Central memory CD4-positive, alpha-beta T cell (primary cell): ENCODE results near the gene LGALS4.
"Not testable (repeated sequence)": the region's sequence is repeated elsewhere in the genome, so short reads cannot be mapped to it uniquely, and the experiment has no call there.

Source experiments
- DNase-seq: peaks from one replicate; pipeline ENCODE4 v3.0.0; 2022

Gene LGALS4

DNA sequence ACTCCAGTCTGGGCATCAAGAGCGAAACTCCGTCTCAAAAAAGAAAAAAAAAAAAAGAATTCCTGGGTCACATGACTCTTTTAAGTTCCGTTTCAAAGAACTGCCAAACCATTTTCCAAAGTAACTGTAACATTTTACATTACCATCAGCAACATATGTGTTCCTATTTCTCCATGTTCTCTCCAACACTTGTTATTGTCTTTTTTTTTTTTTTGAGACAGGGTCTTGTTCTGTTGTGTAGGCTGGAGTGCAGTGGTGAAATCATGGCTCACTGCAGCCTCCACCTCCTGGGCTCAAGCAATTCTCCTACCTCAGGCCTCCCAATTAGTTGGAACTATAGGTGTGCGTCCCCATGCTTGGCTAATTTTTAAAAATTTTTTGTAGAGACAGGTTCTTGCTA is 17.2 kb downstream of the LGALS4 start:
- no peak for DNase-seq

DNA sequence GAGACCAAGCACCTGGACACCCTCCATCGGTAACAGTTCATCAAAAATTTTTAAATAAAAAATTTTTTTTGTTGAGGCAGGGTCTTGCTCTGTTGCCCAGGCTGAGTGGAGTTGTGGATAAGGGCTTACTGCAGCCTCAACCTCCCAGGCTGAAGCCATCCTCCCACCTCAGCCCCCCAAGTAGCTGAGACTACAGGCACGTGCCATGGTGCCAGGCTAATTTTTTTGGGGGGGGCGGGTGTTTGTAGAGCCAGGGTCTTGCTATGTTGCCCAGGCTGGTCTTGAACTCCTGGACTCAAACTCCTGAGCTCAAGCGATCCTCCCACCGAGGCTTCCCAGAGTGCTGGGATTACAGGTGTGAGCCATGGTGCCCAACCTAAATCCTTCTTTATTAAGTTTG is 19.1 kb downstream of the LGALS4 start:
- no peak for DNase-seq

GRCh38 chr19:38793177-38793576 is 19.6 kb downstream of the LGALS4 start:
- no peak for DNase-seq

DNA sequence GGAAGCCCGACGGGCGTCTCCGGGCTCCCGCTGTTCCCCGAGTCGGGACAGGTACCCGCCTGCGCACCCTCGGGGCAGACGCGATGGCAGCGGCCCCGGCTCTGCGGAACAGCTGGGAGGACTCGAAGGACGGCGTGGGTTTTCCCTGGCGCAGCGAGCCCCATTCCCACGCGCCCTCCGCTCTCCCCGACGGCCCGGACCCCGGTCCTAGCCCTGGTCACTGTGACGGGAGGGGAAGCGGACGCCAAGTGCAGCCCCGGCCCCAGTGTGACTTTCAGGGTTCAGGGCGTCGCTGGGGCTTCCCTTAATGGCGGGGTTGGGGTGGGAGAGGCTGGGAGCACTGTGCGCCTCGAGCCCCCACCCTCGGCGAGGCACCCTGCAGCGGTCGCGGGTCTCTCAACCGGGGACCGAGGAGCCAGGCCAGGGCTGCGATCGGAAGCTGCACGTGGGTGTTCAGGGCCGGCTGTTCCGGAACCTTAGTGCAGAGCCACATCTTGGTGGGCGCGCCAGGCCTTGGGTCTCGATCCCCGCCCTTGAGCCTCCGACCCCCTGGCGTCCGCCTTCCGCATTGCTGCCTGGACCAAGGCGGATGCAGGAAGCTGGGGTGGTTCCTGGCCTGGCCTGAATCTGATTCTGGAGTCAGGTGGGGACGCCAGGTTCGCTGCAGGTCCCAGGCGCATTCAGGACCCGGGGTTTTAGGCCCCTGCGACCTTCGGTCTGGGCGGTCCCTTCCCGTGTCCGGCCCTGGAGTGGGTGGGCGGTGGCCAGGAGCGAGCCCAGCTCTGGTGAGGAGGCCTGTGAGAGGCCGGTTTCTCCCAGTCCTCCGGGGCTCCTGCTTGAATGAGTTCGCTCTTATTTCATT is 20.3 kb downstream of the LGALS4 start:
- no peak for DNase-seq

DNA sequence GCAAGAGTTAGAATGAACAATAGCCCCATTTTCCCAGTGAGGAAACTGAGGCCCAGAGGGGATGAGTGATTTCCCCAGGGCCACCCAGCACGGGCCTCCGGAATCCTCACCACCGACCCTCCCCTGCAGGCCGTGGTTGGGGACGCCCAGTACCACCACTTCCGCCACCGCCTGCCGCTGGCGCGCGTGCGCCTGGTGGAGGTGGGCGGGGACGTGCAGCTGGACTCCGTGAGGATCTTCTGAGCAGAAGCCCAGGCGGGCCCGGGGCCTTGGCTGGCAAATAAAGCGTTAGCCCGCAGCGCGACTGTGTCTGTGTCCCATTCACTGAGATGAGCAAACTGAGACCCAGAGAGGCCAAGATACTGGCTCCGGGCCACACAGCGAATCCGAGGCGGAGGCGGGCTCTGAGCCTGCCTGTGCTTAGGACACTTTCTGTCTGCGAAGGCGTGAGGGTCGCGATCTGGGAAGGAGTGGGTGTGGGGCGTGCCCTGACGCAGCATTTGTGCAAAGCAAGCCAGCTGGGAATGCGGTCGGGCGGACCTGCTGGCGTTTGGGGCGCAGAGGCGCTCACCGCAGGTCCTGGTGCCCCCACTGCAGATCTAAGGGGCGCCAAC is 21.2 kb downstream of the LGALS4 start:
- not testable (repeated sequence) for DNase-seq

DNA sequence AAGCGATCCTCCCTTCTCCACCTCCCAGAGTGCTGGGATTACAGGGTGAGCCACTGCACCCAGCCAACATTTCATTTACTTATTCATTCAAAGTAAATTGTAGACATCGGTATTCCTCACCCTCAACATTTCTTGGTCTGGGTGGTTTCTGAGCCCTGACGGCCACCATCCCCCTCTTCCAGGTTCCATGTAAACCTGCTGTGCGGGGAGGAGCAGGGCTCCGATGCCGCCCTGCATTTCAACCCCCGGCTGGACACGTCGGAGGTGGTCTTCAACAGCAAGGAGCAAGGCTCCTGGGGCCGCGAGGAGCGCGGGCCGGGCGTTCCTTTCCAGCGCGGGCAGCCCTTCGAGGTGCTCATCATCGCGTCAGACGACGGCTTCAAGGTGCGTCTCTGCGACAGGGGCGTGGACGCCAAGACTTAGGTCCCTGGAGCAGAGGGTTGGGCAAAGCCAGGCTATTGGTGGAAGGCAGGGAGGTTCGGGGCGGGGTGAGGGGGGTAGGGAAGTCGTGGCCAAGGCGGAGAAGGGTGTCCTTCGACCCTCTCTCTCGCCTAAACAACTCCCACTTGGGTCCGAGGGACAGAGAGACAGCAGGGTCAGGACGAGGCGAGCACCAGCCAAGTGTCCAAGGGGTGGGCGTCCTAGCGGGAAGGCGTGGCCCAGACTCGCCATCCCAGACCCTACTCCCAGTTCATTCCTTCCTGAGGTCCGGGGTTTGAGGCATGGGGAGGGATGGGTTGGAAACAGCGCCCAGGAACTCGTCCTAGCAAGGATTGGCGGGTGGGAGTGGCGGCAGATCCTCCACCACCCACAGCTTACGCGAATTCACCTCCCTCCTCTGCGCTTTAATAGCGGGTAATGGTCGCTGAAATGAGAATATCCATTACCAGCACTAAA is 22.0 kb downstream of the LGALS4 start:
- not testable (repeated sequence) for DNase-seq

DNA sequence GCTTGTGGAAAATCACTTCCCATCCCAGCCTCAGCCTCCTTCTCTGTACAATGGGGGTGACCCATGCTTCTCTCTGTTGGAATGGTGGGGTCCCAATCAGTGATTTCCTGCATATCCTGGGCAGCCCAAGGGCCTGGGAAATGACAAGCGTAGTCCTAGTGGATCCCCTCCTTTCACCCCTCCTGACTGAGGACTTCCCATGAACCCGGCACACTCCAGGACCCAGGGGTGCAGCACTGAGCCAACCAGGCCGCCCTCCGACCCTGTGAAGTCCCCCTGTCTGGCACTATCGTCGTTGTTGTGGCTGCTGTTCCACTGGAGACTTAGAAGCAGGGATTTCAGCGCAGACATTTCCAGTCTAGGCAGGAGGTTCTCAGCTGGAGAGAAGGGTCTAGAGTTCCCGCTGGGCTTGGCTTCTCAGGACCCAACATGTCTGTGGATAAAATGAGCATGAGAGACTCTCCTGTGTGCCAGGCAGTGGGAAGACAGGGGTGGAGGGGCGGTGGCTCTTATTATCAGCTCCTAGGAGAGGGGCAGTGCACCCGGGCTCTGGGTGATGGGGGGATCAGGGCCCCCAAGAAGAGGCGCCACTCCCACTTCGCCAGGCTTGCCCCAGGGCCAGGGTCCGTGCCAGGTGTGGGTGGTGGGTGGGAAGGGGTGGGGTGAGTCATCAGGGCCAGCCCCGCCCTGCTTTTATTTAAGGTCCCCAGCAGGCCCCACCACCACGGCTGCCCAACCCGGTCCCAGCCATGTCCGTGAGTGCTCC is 24.1 kb downstream of the LGALS4 start, which contains the start of gene LGALS7B:
Gene LGALS7B (plus strand): TSS at position 723 of the 766 bp plus-strand sequence. CDS start 27 bp downstream, at position 750.
- no peak for DNase-seq

GRCh38 chr19:38786572-38787265 is 26.0 kb downstream of the LGALS4 start:
- no peak for DNase-seq

GRCh38 chr19:38786061-38786460 is 26.7 kb downstream of the LGALS4 start:
- DNase-seq, result not testable (repeated sequence)

GRCh38 chr19:38785187-38785699 is 27.5 kb downstream of the LGALS4 start:
- no peak for DNase-seq

- no peak for DNase-seq
Measured at GRCh38 chr19:38784224-38784623, 28.5 kb downstream of the LGALS4 start.

- DNase-seq, result not testable (repeated sequence)
Measured at GRCh38 chr19:38782212-38782611, 30.5 kb downstream of the LGALS4 start.

DNA sequence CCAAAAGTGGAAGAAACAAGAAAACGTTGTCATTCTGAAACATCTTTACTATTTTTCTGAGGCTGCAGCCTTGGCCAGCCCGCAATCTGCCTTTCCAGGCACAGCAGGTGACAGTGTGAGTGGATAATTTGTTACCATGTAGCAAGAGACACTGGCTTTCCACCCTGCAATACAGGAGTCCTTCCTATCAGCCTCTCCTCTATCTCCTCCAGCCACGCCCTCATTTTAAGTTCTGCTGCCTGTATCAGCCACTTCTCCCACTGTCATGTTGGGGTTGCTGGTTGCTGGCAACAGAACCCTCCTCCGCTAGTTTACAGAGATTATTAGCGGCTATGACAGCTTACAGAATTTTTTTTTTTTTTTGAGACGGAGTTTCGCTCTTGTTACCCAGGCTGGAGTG is 31.7 kb downstream of the LGALS4 start:
- DNase-seq, result no peak

DNA sequence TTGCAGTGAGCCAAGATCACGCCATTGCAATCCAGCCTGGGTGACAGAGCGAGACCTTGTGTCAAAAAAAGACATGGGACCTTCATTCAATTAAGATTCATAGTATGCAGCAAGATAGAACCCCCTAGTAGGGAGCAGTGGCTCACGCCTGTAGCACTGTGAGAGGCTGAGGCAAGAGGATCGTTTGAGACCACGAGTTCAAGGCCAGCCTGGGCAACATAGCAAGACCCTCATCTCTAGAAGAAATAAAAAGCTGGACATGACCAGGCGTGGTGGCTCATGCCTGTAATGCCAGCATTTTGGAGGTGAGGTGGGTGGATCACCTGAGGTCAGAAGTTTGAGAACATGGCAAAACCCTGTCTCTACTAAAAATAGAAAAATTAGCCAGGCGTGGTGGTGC is 32.3 kb downstream of the LGALS4 start:
- DNase-seq, result no peak

DNA sequence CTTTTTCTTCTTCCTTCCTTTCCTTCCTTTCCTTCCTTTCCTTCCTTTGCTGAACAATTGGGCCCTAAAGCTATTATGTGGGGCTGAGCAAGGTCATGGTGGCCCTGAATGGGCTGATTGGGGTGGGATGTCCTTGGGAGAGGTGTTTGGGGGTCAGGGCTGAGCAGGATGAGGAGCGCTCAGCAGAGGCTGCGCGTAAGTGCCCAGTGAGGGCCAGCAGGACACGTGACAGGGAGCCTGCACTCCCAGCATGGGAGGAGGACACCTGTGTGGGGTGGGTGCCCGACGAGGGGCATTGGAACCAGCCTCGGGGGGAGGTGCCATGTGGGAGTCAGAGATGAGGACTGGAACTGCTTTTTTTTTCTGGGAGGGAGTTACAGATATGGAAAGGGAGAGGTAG is 34.0 kb downstream of the LGALS4 start:
- no peak for DNase-seq

DNA sequence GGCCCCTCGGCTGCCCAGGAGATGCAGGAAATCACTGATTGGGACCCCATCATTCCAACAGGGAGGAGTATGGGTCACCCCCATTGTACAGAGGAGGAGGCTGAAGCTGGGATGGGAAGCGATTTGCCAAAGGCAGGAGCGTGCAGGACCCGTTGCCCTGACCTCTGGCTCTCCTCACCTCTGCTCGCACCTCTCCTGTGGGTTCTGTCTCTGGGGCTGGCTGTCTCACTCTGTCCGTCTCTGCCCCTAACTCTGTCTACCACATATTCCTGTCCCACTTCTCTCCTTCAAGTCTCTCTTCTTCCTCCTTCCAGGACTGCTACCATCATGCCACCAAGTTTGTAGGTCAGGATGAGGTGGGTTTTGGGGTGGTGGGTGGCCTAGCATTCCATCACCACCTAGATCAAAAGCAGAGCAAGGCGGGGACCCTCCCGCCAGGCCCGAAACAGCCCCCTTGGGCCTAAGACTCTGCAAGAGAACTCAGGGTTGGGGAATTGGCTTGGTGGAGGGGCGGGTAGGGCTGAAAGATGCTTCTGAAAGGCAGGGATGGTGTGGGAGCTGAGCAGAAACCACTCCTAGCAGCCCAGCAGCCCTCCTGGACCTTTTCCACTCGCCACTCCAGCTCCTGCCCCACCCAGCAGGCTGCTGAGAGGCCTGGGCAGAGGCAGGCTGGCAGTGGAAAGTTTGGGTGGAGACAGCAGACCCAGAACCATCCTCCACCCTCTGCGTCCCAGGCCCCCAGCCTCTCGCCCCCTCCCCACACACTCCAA is 38.4 kb downstream of the LGALS4 start:
- no peak for DNase-seq

DNA sequence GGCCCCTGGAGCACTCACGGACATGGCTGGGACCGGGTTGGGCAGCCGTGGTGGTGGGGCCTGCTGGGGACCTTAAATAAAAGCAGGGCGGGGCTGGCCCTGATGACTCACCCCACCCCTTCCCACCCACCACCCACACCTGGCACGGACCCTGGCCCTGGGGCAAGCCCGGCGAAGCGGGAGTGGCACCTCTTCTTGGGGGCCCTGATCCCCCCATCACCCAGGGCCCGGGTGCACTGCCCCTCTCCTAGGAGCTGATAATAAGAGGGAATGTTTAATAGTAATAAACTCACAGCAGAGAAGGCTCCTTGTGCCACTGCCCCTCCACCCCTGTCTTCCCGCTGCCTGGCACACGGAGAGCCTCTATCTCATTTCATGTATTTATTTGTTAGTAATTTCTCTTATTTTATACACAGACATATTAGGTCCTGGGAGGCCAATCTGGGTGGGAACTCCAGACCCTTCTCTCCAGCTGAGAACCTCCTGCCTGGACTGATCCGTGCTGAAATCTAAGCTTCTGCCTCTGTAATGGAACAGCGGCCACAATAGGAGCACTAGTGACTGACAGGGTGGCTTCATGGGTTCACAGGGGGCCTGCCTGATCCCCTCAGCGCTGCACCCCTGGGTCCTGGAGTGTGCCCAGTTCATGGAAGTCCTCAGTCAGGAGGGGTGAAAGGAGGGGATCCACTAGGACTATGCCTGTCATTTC is 39.1 kb downstream of the LGALS4 start, which contains the start of gene LGALS7:
Gene LGALS7 (minus strand): TSS at position 49 of the 709 bp plus-strand sequence. CDS start 25 bp downstream, at position 24.
- no peak for DNase-seq

DNA sequence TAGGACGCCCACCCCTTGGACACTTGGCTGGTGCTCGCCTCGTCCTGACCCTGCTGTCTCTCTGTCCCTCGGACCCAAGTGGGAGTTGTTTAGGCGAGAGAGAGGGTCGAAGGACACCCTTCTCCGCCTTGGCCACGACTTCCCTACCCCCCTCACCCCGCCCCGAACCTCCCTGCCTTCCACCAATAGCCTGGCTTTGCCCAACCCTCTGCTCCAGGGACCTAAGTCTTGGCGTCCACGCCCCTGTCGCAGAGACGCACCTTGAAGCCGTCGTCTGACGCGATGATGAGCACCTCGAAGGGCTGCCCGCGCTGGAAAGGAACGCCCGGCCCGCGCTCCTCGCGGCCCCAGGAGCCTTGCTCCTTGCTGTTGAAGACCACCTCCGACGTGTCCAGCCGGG is 41.2 kb downstream of the LGALS4 start:
- DNase-seq, result not testable (repeated sequence)

GRCh38 chr19:38770949-38771275 is 41.8 kb downstream of the LGALS4 start:
- DNase-seq, result not testable (repeated sequence)
